BLaER1 (cell line): ENCODE results near the gene PTPN3.

Experiments
- H3K27ac ChIP-seq: shearing (Covaris generic); formaldehyde crosslinking; 2 replicates; pipeline ENCODE4 v1.8.1; 2022
- H3K27me3 ChIP-seq: shearing (Covaris generic); formaldehyde crosslinking; 2 replicates; pipeline ENCODE4 v1.8.1; 2022
- H3K36me3 ChIP-seq: shearing (Covaris generic); formaldehyde crosslinking; 2 replicates; pipeline ENCODE4 v1.8.1; 2022
- H3K4me1 ChIP-seq: shearing (Covaris generic); formaldehyde crosslinking; 2 replicates; pipeline ENCODE4 v1.8.1; 2022
- H3K4me2 ChIP-seq: shearing (Covaris generic); formaldehyde crosslinking; 2 replicates; pipeline ENCODE4 v1.8.1; 2022
- H3K4me3 ChIP-seq: shearing (Covaris generic); formaldehyde crosslinking; 2 replicates; pipeline ENCODE4 v1.8.1; 2022
- H3K9ac ChIP-seq: shearing (Covaris generic); formaldehyde crosslinking; 2 replicates; pipeline ENCODE4 v1.8.1; 2022
- H3K9me3 ChIP-seq: shearing (Covaris generic); formaldehyde crosslinking; 2 replicates; pipeline ENCODE4 v1.8.1; 2022
- H4K20me1 ChIP-seq: shearing (Covaris generic); formaldehyde crosslinking; 2 replicates; pipeline ENCODE4 v1.8.1; 2022
- Cebpa-rat ChIP-seq: shearing (Covaris generic); IDR thresholded peaks from 2 replicates; pipeline ENCODE4 v1.8.1; 2022

The PTPN3 gene

DNA sequence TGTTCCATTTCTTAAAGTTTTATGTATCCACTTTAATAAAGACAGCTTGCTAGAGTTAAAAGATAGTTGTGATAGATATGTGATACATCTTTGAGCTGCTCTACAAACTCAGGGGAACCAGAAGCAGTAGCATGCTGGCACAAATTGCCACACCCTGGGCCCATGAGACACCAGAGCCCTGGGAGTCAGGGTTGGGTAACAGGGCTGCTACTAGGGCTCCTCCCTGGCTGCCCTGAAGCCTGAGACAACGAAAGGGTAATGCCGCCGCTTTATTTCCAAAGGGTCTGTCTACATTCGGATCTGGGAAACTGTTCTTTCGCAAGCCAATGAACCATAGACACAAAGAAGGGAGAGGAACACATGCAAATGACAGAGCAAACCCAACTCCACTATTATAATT, 29.2 kb downstream of the PTPN3 start:
- Histone ChIP-seq H3K27ac (peak overlapping the region; percentile 4; the same call in 1 of the 2 replicates), H3K9me3 (no peaks in the 10 kb centered on the region), H3K36me3 (no peaks in the 10 kb centered on the region), H3K27me3 (no peaks in the 10 kb centered on the region), H3K4me3 (no peak overlapping the region), H3K9ac (no peak overlapping the region), H3K4me1 (peaks cover 40% of the 10 kb centered on the region), H4K20me1 (no peaks in the 10 kb centered on the region), H3K4me2 (peak overlapping the region; percentile 77)
- TF ChIP-seq Cebpa-rat, result no peak

DNA sequence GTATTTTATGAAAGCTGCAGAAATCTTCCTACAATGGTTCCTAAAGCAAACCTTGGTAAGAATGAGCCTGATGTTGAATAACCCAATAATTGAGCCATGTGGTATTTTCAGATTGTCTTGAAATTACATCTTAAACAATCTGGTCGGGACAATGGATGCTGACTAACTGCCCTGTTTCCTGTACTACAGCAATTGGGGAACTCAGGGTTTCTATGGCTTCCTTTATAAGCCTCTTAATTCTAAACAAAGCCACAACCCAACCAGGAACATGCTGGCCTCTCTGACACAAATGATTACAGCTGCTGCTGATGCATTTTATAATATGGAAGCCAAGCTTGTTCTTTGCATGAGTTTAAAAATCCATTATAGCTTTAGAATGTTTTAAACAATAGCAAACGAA, 30.2 kb downstream of the PTPN3 start:
- Histone ChIP-seq H3K36me3 (no peaks in the 10 kb centered on the region), H3K9ac (no peak overlapping the region), H3K4me2 (peak overlapping the region; percentile 77), H3K9me3 (no peaks in the 10 kb centered on the region), H3K4me1 (peaks cover 46% of the 10 kb centered on the region), H3K4me3 (no peak overlapping the region), H3K27me3 (no peaks in the 10 kb centered on the region), H4K20me1 (no peaks in the 10 kb centered on the region), H3K27ac (peak overlapping the region; percentile 4; the same call in 1 of the 2 replicates)
- no peak for TF ChIP-seq Cebpa-rat

- no peak overlapping the region for H3K9ac ChIP-seq
- peak overlapping the region; percentile 77 for H3K4me2 ChIP-seq
- H3K9me3 ChIP-seq, result no peaks in the 10 kb centered on the region
- H3K4me3 ChIP-seq, result no peak overlapping the region
- H3K4me1 ChIP-seq, result peaks cover 46% of the 10 kb centered on the region
- no peak overlapping the region for H3K27ac ChIP-seq
- no peaks in the 10 kb centered on the region for H3K27me3 ChIP-seq
- H4K20me1 ChIP-seq, result no peaks in the 10 kb centered on the region
- no peak for TF ChIP-seq Cebpa-rat
- H3K36me3 ChIP-seq, result no peaks in the 10 kb centered on the region
These were observed 31.2 kb downstream of the PTPN3 start for GRCh38 chr9:109466623-109467590.

GRCh38 chr9:109463924-109464625, 34.0 kb downstream of the PTPN3 start:
- Histone ChIP-seq H3K4me3 (no peak overlapping the region), H3K27me3 (no peaks in the 10 kb centered on the region), H4K20me1 (no peaks in the 10 kb centered on the region), H3K9me3 (no peaks in the 10 kb centered on the region), H3K4me1 (peaks cover 57% of the 10 kb centered on the region), H3K4me2 (no peak overlapping the region), H3K9ac (no peak overlapping the region), H3K27ac (no peak overlapping the region), H3K36me3 (no peaks in the 10 kb centered on the region)
- no peak for TF ChIP-seq Cebpa-rat

- H3K4me1 ChIP-seq, result peaks cover 61% of the 10 kb centered on the region
- H3K4me3 ChIP-seq, result no peak overlapping the region
- no peak overlapping the region; the same call in 1 of the 2 replicates for H3K4me2 ChIP-seq
- H3K36me3 ChIP-seq, result no peaks in the 10 kb centered on the region
- no peak overlapping the region for H3K27ac ChIP-seq
- no peaks in the 10 kb centered on the region for H3K9me3 ChIP-seq
- no peak for TF ChIP-seq Cebpa-rat
- H4K20me1 ChIP-seq, result no peaks in the 10 kb centered on the region
- H3K9ac ChIP-seq, result no peak overlapping the region
- no peaks in the 10 kb centered on the region for H3K27me3 ChIP-seq
These were observed 37.5 kb downstream of the PTPN3 start for GRCh38 chr9:109460576-109460975.

GRCh38 chr9:109459423-109459822, 38.7 kb downstream of the PTPN3 start:
- peak overlapping the region; percentile 39; the same call in 1 of the 2 replicates for H3K9ac ChIP-seq

GRCh38 chr9:109458453-109459211, 39.5 kb downstream of the PTPN3 start:
- no peak for TF ChIP-seq Cebpa-rat
- no peaks in the 10 kb centered on the region for H4K20me1 ChIP-seq

More at GRCh38 chr9:109459423-109459822, 38.7 kb downstream of the PTPN3 start:
- Histone ChIP-seq H3K36me3 (no peaks in the 10 kb centered on the region), H3K4me1 (peaks cover 72% of the 10 kb centered on the region), H3K27ac (peak overlapping the region; percentile 85; the same call in 1 of the 2 replicates), H3K9me3 (no peaks in the 10 kb centered on the region), H3K27me3 (no peaks in the 10 kb centered on the region), H4K20me1 (no peaks in the 10 kb centered on the region), H3K4me2 (peak overlapping the region; percentile 81), H3K4me3 (no peak overlapping the region)
- TF ChIP-seq Cebpa-rat, result no peak

GRCh38 chr9:109456811-109457210, 41.3 kb downstream of the PTPN3 start:
- no peaks in the 10 kb centered on the region for H3K36me3 ChIP-seq
- H4K20me1 ChIP-seq, result no peaks in the 10 kb centered on the region
- H3K27ac ChIP-seq, result peak overlapping the region; percentile 85
- peak overlapping the region; percentile 60; the same call in 1 of the 2 replicates for H3K9ac ChIP-seq
- peak overlapping the region; percentile 30 for H3K4me3 ChIP-seq
- H3K4me2 ChIP-seq, result peak overlapping the region; percentile 81
- no peak for TF ChIP-seq Cebpa-rat
- no peaks in the 10 kb centered on the region for H3K27me3 ChIP-seq
- no peaks in the 10 kb centered on the region for H3K9me3 ChIP-seq
- peaks cover 88% of the 10 kb centered on the region for H3K4me1 ChIP-seq

More at GRCh38 chr9:109458453-109459211, 39.5 kb downstream of the PTPN3 start:
- H3K4me1 ChIP-seq, result peaks cover 73% of the 10 kb centered on the region
- H3K36me3 ChIP-seq, result no peaks in the 10 kb centered on the region
- peak overlapping the region; percentile 85 for H3K27ac ChIP-seq
- no peaks in the 10 kb centered on the region for H3K27me3 ChIP-seq
- no peaks in the 10 kb centered on the region for H3K9me3 ChIP-seq
- peak overlapping the region; percentile 81 for H3K4me2 ChIP-seq
- H3K9ac ChIP-seq, result peak overlapping the region; percentile 39; the same call in 1 of the 2 replicates
- H3K4me3 ChIP-seq, result peak overlapping the region; percentile 30; the same call in 1 of the 2 replicates

GRCh38 chr9:109455861-109456260, 42.2 kb downstream of the PTPN3 start:
- H3K27me3 ChIP-seq, result no peaks in the 10 kb centered on the region
- no peak overlapping the region for H3K4me3 ChIP-seq
- H3K4me1 ChIP-seq, result peaks cover 97% of the 10 kb centered on the region
- H3K9me3 ChIP-seq, result no peaks in the 10 kb centered on the region
- no peaks in the 10 kb centered on the region for H4K20me1 ChIP-seq
- TF ChIP-seq Cebpa-rat, result no peak
- peak overlapping the region; percentile 81 for H3K4me2 ChIP-seq
- H3K9ac ChIP-seq, result no peak overlapping the region
- H3K27ac ChIP-seq, result peak overlapping the region; percentile 85; the same call in 1 of the 2 replicates
- H3K36me3 ChIP-seq, result no peaks in the 10 kb centered on the region
